Medulla oblongata (tissue), 1 donor: ENCODE results near the gene GUCY1A1.
"Not testable (repeated sequence)": the region's sequence is repeated elsewhere in the genome, so short reads cannot be mapped to it uniquely, and the experiment has no call there.

ENCODE experiments used
- DNase-seq: peaks from one replicate; pipeline ENCODE4 v3.0.0-alpha.2; 2015; ENCODE audit errors: extremely low spot score

The GUCY1A1 gene, protein sequence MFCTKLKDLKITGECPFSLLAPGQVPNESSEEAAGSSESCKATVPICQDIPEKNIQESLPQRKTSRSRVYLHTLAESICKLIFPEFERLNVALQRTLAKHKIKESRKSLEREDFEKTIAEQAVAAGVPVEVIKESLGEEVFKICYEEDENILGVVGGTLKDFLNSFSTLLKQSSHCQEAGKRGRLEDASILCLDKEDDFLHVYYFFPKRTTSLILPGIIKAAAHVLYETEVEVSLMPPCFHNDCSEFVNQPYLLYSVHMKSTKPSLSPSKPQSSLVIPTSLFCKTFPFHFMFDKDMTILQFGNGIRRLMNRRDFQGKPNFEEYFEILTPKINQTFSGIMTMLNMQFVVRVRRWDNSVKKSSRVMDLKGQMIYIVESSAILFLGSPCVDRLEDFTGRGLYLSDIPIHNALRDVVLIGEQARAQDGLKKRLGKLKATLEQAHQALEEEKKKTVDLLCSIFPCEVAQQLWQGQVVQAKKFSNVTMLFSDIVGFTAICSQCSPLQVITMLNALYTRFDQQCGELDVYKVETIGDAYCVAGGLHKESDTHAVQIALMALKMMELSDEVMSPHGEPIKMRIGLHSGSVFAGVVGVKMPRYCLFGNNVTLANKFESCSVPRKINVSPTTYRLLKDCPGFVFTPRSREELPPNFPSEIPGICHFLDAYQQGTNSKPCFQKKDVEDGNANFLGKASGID

GRCh38 chr4:155666344-155667221, at the start of gene GUCY1A1:
GUCY1A1 (plus strand) TSS chr4:155666848; CDS start chr4:155696868, 30,020 bp downstream.
- peak; percentile 27 for DNase-seq

DNA sequence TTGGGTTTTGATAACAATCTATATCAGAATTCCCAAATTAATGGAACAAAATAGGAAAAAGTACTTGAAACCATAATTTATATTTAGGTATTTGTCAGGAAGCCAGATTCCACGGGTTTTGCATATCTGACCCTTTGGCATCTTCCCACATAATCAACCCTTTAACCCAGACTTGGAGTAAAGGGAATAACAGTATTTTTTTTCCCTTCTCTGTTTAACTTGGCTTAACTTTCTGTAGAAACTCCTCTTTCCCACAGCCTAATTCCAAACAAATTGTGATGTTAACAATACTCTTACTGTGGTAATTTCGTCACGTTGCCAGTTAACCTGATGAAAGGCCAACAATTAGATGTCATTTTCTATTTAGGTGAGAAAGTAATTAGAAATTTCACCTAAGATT, 49.4 kb upstream of the GUCY1A1 start:
- DNase-seq, result no peak

DNA sequence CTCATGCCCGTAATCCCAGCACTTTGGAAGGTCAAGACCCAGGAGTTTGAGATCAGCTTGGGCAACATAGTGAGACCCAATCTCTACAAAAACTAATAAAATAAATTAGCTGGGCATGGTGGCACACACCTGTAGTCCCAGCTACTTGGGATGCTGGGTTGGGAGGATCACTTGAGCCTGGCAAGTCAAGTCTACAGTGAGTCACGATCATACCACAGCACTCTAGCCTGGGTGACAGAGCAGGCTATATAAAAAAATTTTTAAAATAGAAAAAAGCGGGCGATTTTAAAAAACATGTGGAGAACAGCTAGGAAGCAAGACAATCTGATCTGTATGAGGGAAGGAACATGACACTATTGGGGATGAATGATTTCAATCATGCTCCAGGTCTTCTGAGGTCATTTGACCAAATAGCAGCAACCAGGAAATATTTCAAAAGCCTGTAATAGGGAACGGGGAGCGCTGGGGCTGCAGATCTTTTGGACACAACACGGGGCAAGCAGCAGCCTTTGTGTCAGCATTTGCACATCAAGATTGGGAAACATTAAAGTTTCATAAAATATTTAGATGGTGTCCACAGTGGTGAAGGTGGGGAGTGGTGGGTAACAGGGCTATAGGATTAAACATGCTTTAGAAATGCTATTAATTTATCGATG, 48.3 kb upstream of the GUCY1A1 start:
- no peak for DNase-seq

DNA sequence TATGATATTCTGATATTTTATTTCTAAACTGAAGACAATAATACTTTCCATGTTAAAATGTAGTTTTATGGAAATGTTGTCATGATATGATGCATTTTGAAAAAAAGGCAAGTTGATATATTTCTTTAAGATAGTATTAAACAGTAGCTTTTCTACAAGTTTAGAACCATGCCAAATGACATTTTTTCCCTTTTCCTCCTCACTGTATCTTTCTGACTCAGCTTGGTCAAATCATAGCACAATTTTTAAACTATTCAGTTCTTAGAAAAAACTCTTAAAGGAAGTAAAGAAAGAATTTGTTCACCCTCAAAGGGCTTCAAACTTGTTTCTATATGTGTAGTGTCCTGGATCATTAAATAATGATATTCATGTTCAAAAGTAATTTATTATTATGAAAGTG, 46.0 kb upstream of the GUCY1A1 start:
- DNase-seq, result no peak

DNA sequence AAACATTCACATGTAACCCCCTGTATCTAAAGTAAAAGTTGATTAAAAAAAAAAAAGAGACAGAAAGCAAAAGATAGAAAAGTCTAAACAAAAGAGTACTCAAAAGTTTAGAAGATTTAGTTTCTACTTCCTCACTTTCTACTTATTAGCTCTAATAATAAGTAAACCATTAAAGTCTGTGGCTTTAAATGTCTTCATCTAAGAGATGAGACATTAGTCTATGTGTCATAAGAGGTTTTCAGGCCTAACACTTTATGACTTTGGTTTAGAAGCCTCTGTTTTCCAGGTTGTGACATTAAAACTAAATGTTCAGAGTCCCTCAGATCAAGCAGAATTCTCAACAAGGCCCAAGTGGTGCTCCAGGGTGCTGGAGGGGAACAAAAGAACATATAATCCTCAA, 42.2 kb upstream of the GUCY1A1 start:
- DNase-seq, result no peak

- DNase-seq, result no peak
Observed at GRCh38 chr4:155626561-155626960, 40.1 kb upstream of the GUCY1A1 start.

DNA sequence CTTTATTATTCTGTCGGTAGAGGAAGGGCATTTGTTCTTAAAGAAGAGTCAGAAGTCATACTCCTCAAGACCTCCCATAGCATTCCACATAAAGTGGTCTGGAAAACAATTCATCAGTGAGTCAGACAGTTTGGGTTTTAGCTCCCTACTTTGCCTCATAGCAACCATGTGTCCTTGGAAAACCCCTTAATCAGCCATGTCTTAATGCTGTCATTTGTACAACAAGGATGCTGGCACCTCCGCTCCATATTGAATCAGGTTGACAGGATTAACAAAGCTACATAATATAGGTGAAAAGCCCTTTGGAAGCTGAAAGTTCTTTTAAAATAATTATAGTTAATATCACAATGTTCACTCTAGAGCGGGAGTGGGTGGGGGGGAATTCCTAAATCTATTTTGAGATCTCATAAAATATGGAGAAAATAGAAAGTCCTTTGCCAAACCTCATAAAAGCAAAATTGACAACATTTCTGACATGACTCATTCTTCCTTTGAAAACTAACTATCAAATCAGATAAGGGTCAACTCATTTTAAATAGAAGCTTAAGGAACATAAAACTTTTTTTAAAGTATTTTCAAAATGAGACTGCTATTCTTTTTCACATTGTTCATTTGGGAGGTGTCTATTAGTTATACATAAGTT, 37.3 kb upstream of the GUCY1A1 start:
- no peak for DNase-seq

DNA sequence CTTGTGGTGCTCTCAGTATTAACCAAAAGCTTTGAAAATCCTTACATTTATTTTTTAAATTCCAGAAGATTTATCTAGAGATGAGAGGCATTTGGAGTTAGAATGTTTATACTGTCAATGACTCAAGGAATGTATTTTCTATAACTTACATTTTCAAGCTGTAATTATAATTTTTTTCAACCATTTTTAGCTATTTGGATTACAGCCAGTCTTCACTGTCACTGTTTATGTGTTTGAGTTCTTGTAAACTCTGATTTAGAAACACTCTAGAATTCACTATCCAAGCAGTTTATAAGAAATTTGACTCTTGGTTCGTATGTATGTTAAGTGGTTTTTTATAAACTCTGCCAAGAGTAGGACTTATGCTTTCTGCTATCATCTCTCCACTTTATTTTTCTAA, 36.7 kb upstream of the GUCY1A1 start:
- no peak for DNase-seq

DNA sequence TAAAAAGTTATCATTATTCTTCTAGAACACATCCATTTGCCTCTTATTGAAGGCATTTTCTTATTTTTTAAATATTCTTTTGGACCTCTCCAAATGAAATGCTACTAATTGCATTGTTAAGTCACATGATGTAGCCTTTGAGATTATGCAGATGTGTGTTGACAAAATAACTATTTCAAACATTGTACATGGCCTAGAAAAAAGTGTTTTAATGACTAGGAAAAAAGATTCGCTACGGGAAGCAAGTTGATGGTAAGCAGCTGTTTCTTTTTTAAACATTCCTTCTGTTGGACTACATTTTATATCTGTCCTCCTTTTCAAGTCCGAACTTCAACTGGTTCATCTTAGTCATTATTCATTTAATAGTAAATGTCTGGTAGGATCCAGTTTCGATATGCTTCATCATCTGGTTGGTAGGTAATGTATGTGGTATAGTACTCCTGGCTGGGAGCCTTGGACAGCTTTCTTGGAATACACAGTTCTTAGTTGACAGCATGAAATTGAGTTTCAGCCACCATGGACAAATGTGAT, 34.3 kb upstream of the GUCY1A1 start:
- DNase-seq, result no peak

DNA sequence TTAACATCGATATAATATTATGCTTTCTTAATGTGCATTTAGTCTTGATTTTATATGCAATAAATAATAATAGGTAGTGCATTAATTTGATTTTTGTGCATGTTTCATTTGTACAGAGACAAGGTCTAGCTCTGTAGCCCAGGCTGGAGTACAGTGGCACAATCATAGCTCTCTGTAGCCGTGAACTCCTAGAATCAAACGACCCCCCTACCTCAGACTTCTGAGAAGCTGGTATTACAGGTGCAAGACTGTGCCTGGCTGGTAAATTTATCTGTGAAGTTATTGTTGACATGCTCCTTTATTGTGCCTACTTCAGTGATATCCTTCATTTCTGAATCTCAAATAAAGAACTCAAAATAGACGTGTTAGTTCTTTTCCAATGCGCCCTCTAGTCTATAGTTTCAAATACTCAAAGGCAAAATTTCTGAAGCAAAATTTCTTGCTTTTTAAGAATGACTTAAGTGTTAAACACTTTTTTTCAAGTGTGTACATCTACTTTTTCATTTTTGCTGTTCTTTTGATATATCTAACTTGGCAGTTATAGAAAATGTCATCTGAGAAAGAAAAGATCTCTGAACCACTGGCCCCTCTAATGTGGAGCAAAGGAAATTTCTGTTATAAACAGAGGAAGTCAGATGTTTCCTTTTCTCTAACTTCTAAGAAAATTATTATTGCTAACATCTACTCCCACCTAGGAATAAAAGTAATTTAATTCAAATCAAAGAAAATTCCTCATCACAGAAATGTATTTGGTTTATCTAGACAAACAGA, 28.3 kb upstream of the GUCY1A1 start:
- no peak for DNase-seq

DNA sequence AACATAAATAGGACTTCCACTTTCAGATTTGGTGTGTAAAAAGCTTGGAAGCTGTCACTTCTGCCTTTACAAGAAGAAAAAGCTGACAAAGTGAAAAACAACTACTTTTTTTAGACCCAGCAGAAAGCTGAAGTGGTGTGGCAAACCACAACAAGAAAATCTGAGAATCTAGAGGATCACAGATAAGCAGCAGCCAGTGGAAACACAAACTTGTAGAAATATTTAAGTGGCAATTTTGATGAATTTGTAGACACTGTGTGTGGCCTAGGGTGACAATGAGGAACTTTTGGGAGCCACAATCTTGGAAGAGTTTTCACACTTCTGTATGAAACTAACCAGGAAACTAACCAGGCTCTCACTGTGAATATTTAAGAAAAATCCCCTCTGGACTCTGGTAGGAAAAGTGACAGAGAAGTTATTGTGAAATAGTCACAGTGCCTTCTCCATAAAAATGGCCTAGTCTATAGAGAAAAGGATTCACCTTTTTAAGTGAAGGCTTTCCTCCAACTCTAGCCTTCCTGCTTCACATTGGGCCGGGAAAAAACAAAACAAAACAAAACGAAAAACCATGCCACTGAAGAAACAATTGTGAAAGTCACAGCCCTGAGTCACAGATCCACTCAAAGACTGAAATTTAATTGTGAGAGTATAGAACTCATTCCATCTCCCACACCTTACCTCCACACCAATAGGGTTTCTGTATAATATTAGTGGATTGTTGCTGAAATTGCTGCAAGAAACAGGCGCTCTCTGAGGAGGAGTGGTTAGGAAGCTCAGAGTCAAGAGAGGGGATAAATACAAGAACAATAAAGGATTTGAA, 26.7 kb upstream of the GUCY1A1 start:
- DNase-seq, result peak; percentile 77

DNA sequence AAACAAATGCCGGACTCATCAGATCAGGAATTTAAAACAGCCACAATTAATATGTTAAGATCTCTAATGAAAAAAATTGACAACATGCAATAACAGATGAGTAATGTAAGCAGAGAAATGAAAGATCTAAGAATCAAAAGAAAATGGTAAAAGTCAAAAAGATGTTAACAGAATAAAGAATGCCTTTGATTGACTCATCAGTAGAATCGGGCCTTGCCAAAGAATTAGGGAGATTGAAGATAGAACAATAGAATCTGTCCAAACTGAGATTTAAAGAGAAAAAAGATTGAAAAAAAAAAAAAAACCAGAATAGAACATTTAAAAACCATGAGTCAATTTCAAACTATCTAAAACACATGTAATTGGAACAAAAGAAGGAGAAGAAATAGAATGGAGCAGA, 25.9 kb upstream of the GUCY1A1 start:
- DNase-seq, result no peak

GRCh38 chr4:155643087-155643486, 23.6 kb upstream of the GUCY1A1 start:
- no peak for DNase-seq

GRCh38 chr4:155646001-155646400, 20.6 kb upstream of the GUCY1A1 start:
- DNase-seq, result no peak

DNA sequence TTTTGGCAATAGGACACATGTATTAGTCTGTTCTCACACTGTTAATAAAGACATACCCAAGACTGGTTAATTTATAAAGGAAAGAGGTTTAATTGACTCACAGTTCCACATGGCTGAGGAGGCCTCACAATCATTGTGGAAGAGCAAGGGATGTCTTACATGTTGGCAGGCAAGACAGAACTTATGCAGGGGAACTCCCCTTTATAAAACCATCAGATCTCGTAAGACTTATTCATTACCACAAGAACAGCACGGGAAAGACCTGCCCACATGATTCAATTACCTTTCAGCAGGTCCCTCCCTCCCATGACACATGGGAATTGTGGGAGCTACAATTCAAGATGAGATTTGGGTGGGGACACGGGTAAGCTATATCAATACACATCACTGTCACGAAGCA, 15.9 kb upstream of the GUCY1A1 start:
- not testable (repeated sequence) for DNase-seq

DNA sequence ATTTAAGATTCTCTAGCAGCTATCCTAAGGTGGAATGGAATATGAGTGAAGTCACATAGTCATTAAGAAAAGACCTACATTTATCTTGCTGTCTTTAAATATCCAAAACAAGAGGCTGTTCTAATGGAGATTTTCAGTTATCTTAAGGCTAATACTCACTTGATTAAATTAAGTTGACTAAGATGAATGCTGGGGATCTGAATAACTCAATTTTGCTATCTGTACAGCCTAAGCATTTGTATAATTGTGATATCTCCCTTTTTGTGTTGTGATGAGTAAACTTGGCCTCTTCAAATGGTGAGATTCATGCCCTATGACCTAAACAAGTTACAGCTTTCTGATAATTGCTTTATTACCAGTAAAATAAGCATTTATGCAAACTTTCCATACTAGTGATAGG, 13.6 kb upstream of the GUCY1A1 start:
- DNase-seq, result no peak

- no peak for DNase-seq
Observed at GRCh38 chr4:155656025-155656424, 10.6 kb upstream of the GUCY1A1 start.

GRCh38 chr4:155657169-155657568, 9.5 kb upstream of the GUCY1A1 start:
- no peak for DNase-seq

DNA sequence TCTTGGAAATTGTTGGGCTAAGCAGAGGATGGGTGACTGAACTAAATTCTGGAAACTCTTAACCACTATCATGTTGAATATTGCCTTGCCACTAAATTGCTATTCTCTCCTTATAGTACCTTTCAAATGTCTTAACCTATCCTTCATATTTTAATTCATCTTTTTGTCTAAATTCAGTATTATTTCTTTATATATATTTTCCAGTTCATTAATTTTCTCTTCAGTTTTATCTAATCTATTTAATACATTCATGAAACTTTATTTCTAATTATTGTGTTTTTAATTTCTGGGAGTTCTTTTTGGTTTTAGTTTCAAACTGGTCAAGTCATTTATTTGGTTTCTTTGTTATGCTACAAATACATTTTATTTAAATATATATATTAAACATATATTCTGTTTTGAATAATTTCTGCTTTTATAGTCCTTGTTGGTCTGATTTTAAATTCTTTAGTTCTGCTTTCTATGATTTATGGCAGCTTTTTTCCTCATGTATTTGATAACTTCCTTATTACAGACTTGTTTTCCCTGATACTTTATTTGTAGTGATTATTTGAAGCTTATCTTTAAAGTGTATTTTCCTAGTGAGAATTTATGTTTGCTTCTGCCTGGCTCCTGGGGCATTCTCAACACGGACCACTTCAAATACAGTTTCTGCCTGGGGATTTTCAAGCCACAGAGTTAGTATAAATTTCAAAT, 8.5 kb upstream of the GUCY1A1 start:
- DNase-seq, result no peak
